Hindlimb muscle (tissue), 1 donor: ENCODE measurements around the gene CD4. TPM values are rescaled to one million over a fixed set of nuclear protein-coding genes. Genes with fewer than 3 reads are reported as not detected.
"Not testable (repeated sequence)": the region's sequence is repeated elsewhere in the genome, so short reads cannot be mapped to it uniquely, and the experiment has no call there.

Source experiments
- DNase-seq: peaks from one replicate; pipeline ENCODE4 v3.0.0-alpha.2; 2013
- polyA plus RNA-seq: library from polyadenylated mRNA; unstranded; fragments of 120-200 nt; gene quantifications from one replicate; pipeline ENCODE4 v1.2.1, GENCODE V29; 2013; ENCODE audit not compliant: insufficient read length

CD4 gene
- polyA plus RNA-seq = 11.1 TPM

DNA sequence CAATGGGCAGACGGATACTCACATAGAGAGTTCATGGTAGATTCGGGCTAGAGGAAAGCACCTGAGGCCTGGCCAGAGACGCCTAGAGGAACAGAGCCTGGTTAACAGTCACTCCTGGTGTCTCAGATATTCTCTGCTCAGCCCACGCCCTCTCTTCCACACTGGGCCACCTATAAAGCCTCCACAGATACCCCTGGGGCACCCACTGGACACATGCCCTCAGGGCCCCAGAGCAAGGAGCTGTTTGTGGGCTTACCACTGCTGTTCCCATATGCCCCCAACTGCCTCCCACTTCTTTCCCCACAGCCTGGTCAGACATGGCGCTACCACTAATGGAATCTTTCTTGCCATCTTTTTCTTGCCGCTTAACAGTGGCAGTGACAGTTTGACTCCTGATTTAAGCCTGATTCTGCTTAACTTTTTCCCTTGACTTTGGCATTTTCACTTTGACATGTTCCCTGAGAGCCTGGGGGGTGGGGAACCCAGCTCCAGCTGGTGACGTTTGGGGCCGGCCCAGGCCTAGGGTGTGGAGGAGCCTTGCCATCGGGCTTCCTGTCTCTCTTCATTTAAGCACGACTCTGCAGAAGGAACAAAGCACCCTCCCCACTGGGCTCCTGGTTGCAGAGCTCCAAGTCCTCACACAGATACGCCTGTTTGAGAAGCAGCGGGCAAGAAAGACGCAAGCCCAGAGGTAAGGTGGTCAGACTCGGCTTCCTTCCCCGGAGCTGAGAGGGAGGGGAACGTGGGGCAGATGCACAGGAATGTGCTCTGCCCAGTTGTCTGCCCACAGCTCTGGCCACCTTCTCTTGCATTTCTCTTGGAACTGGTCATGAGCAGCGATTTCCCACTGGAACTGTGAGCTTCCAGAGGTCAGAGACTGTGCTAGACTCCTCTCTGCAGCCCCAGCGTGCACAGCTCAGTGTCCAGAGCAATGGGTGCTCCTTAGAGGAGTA is at the start of gene CD4:
Gene CD4, plus strand, starts transcription at position 557 of the 953 bp plus-strand sequence. CDS start 10,611 bp downstream, outside the sequence.
- DNase-seq = peak; percentile 43

DNA sequence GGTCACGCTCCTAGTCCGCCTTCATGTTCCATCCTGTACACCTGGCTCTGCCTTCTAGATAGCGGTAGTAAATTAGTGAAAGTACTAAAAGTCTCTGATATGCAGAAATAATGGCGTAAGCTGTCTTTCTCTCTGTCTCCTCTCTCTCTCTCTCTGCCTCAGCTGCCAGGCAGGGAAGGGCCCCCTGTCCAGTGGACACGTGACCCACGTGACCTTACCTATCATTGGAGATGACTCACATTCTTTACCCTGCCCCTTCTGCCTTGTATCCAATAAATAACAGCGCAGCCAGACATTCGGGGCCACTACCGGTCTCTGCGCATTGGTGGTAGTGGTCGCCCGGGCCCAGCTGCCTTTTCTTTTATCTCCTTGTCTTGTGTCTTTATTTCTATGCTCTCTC is 47.2 kb upstream of the CD4 start:
- DNase-seq = not testable (repeated sequence)

DNA sequence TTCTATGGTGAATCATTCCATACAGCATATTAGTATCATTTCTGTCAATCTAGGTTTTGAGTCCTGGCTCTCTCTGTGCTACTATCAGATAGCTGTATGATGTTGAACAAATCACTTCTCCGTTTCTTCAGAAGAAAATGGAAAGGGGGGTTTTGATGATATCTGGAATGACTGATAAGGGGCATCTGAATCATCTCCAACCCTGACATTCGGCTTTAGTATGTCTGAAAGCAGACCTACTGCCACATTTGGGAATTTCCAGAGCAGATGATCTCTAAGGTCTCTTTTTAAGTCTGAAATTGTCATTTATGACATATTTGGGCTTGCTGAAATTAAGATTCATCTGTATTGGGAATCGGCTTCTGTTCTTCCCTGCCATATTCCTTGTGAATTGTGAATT is 46.5 kb upstream of the CD4 start:
- DNase-seq = no peak

DNA sequence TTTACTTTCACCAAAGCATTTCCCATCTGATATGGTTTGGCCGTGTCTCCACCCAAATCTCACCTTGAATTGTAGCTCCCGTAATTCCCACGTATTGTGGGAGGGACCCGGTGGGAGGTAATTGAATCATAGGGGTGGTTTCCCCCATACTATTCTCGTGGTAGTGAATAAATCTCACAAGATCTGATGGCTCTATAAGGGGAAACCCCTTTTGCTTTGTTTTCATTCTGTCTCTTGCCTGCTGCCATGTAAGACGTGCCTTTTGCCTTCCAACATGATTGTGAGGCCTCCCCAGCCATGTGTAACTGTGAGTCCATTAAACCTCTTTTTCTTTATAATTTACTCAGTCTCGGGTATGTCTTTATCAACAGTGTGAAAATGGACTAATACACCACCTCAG is 46.0 kb upstream of the CD4 start:
- DNase-seq = not testable (repeated sequence)

DNA sequence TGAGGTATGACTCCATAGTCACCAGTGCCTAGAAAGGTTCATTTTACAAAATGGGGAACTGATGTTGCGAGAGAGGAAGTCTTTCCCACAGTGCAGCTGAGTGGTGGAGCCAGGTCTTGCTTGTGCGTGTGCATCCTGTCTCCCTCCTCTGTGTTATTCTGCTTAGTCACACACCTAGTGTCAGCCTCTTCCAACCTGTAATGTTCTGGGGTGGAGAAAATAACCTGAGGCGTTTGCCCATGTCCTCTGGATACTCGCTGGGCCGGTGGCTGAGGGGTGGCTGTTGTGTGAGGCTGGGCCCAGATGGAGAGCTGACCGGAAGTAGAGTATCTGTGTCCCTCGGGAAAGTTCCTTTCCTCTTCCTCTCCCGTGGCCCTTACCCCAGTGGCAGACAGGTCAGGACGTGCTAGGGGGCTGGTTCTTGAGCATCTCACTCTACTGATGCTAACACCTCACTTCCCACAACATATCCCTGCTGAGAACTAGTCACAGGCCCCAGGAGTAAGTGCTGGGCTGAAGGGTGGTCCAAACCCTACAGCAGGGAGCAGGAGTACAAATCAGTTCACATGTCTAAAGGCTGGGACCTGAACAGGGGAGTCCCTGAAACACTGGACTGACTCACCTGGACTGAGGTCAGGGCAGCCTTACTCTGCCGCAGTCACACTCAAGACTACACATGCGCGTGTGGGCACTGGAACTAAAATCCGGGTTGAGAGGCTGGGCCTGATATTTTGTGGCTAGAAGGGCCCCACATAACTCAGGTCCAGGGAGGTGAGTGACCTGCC is 43.4 kb upstream of the CD4 start:
- no peak for DNase-seq

DNA sequence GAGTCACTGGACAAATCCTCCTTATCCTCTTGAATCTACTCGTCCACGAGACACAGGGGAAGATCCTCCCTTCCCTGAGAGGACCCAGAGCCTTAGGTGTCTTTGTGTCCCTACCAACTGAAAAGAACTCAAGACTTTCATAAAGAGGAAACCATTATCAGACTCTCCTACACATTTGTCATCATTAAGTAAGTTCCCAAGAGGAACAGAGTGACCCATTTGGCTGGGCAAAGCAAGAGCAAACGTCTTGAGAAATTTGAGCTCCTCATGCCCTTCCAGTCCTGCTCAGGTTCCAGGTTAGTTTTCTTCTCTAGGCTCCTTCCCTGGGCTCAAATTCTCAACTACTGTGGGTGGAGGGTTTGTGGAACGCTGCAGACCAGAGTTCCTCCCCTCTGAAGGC is 42.1 kb upstream of the CD4 start:
- DNase-seq = no peak

DNA sequence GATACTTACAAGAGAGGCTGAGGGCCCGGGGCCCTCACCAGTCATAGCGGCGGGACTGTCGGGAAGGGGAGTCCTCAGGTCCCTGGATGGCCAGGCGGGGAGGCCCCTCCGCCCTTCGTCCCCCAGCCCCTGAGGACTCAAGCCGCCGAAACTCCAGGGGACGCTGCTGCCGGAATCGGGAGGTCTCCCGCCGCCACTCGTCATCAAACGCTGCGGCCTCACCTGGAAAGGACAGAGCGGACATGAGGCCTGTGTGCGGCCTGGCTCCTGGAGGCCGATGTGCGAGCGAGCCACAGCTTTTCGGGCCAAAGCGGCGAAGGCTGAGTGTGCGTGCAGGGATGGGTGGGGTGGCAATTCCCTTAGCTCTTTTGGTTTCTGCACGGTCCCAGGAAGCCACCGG is 40.6 kb upstream of the CD4 start:
- no peak for DNase-seq

DNA sequence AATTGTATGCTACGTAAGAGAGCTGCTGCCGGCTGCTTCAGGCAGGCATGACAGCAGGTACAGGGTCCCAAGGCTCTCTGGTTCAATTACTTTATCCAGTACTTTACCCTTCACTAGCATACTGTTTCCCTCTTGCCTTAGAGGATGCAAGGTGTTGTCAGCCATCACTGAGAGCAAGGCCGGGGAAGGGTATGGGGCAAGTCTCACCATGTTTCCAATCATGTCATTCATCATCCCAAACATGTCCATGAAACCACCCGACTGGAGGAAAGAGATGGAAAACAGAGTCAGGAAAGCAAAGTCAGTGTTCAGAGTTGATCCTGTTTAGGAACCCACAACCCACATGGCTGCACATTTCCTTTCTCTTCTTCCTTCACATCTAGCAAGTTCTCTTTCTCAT is 38.8 kb upstream of the CD4 start:
- DNase-seq = no peak

DNA sequence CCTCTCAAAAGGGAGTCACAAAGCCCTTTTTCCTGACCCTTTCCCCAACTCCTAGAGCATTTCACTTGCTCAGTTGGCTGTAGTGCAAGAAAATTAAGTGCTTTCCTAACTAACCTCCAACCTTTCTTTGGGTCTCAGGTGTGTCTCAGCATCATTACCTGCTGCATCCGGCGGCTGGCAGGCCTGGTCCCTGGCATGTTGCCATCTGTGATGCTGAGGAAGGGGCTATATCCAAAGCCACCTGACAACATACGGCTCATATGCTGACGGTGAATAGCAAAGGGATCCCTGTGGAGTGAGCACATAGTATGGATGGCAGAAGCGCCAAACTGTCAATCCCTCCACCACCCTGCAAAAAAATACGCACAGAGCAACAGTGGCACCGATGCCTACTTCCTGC is 37.6 kb upstream of the CD4 start:
- no peak for DNase-seq

DNA sequence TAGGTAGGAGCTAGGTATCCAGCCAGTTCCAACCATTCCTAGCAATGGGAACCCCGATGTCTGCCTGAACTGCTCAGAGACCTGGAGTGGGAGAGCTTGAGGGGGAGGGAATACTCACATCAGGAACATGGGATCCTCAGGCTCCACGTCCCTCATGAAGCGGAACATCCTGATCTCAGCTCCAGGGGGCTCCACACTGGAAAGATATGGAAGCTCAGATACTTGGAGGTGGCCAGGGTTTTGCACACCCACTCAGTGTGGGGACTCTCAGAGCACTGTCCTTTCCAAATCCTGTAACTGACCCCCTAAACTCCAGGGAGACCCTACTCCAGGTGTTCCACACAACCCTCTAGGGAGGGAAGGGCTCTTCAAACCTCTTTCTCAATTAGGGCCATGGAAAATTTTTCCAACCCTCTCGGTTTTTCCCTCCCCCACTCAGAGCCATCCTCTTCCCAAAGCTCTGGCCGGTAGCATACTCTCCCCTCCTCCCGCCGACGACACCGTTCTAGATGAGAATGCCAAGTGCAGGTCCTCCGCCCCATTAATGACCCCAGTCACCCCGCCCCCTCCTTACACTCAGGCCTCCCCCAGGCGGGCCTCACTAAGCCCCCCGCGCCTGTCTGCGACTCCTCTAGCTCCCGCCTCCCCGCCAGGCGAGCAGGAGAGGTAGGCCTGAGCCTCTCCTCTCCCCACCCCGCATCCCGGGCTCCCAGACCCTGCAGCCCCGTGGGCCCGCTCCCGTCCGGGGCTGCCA is 37.0 kb upstream of the CD4 start:
- peak; percentile 59 for DNase-seq

DNA sequence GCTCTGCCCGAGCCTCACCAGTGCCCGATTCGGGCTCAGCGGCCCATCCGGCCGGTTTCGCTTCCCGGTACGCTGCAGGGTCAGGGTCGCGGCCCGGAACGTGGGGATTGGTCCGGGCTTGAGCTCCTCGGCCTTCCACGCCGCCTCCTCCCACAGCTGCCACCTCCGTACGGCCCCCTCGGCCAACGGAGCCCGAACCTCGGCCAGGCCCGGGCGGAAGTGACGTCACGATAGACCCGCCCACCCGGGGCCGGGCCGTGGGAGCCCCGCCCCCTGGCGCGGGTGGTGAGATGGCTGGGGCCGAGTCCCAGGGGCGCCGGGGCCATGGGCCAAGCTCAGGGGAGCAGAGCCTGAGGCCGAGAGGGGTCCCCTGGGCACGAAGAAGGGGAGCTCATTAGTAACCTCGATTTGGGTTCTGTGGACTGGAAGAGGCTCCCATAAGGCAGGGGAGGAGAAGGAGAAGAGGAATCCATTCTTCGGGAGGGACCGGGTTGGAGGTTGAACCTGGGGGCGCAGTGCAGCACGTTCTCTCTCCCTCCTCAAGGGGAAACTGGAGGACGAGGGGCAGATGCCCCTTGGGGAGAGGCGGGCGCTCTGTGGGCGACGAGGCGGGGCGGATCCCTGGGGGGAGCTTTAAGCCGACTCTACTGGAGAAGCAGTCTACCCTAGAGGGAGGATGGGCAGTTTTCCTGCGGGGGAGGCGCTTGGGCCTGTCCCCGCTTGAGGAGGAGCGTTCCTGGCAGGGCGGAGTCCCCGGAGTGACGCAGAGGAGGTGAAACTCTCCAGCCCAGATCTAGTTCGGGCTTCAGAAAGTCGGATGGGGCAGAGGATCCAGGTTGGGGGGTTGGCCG is 36.2 kb upstream of the CD4 start, which contains the start of gene MLF2:
Gene MLF2, minus strand, starts transcription at position 221 of the 851 bp plus-strand sequence. CDS start 807 bp downstream, outside the sequence.
- peak; percentile 99 for DNase-seq

DNA sequence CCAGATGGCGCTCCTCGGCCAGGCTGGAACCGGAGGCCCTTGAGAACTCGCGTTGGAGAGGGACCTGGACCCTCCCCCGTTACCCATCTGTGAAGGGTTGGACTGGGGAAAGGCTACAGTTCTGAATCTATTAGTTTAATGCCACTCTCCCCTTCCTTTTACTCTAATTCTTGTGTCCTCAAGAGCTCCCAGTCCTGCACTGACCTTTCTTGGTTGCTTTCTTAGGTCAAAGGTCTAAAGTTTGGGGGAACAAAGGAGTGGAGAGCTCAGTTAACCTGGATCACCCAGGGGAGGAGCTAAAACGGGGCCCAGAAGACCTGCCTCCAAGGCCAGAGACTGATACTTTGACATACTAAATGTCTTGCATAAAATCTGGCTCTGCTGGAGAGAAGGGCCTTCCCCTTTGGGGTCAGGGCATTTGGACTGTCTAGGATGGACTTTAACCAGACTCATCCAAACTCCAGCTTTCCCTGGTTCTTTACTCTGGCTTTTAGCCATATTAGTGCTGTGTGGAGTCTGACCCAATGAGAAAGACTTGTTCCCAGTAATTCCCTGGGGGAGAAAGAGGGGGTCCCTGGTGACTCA is 35.5 kb upstream of the CD4 start:
- DNase-seq = no peak

DNA sequence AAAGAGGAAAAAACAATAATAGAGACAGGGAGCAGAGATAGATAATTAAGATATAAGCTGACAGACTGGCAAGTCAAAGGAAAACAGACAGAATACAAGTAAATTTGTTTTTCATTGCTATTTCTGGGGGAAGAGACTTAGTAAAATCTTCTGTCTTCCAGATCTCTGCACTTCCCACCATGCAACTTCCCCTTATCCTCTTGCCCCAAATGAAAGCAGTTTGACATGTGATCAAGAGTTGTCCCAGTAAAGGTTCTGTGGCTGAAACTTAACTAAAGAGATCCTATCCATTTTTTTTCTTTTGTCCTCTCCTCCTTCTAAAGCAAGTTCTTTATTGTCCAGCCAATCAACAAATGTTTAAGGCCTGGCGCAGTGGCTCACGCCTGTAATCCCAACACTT is 34.9 kb upstream of the CD4 start:
- no peak for DNase-seq

DNA sequence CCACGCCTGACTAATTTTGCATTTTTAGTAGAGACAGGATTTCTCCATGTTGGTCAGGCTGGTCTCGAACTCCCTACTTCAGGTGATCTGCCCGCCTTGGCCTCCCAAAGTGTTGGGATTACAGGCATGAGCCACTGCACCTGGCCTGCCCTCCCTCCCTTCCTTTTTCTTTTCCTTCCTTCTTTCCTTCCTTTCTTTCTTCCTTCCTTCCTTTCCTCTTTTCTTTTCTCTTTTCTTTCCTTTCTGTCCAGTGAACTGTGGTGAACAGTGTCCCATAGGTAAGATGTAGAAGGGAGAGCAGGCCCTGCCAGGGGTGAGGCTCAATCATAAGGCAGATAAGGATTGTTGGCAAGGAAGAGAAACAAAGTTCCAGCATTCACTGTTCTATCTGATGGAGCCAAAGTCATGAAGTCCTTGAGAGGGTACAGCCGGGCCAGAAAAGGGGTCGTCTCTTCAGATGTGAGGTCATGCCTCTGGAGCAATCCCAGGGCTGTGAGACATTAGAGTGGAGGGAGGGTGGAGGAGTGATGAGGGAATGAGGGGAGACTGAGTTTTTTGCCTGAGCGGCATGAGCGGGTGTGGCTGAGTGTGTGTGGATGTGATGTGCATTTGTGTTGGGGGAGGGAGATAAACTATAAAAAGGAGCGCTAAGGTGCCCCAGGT is 32.2 kb upstream of the CD4 start:
- no peak for DNase-seq

DNA sequence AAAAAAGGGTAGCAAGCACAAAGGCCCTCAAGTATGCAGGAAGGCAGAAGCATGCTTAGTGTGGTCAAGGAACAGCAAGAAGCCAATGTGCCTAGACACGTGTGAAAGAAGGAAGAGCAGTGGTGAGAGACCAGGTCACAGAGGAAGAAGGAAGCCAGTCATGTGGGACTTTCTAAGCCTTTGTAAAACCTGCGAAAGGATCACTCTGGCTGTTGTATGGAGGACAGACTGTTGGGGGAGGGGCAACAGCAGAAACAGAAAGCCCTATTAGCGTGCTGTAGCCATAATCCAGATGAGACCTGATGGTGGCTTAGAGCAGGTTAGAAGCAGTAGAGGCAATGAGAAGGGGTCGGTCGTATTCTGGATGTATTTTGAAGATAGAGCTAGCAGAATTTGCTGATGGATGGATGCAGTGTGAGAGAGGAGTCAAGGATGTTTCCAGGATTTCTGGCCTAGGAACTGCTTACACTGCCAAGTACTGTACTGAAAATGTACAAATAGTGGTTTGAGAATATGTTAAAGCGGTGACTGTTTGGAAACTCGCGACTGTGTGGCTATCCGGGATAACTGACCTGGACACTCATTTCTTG is 30.7 kb upstream of the CD4 start:
- DNase-seq = no peak

DNA sequence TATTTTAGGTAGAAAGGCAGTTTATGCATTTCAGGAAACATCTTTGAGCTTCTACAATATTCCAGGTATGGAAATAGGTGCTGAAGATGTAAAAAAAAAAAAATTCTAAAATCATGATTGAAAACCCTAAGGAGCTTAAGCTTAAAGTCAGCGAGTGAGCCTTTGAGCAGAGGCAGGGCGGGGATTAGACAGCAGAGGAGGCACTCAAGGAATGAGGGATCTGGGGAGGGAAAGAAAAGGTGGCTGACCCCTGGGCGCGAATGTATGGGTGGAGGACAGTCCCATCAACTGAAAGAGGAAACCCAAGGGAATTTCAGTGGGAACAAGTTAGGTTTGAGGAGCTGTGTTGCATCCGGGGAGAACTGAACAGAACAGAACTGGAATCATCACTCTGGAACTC is 29.6 kb upstream of the CD4 start:
- no peak for DNase-seq

DNA sequence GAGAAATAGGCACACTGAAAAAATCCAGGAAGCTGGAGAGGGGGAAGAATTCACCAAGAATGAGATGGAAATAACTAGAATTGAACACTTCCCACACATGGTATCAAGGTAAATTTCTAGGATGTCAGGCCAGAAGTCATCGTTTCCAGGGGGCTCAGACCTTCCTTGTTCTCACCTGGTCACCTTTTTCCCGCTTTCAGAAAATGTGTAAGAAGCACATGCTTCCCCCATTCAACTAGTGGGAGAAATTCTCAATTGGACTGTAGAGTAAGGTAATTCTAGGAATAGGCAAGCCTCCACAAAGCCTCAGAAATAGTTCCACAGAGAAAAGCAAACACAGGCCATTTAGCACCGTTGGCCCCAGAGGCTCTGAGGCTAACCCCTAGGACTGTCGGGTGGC is 25.9 kb upstream of the CD4 start:
- DNase-seq = no peak

DNA sequence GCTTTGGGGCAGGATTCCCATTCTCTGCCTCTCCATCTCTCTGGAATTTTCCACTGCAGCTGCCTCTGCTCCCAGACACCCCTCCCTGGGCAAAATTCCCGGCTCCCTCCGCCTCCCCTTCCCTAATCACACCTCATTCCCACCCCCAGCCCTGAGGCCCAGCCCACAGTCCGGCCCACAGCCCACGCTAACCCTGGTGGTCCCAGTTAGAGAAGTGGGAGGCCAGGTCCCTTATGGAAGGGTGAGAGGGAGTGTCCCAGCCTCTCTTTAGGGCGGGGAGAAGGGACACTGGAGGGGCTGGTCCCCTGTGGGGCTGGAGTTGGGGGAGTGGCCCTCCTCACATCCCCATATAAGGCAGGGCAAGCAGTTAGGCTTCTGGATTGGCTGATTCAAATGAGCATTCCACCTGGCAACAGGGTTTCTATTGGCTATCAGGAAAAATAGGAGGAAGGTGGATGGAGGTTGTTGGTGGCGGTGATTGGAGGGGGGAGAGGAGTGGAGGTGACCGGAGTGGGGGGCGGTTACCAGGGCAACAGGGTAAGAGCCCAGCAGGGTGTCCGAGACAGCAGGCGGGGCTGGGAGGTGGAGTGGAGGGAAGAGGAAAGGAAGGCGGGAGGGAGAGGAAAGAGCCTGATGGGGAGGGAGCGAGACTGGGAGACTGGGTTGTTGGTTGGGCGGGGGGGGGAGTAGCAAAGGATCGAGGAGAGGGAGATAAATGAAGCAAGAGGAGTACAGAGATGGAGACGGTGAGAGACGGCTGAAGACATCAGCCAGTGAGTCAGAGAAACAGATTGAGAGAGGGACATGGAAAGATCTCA is 25.1 kb upstream of the CD4 start:
- DNase-seq = peak; percentile 97

DNA sequence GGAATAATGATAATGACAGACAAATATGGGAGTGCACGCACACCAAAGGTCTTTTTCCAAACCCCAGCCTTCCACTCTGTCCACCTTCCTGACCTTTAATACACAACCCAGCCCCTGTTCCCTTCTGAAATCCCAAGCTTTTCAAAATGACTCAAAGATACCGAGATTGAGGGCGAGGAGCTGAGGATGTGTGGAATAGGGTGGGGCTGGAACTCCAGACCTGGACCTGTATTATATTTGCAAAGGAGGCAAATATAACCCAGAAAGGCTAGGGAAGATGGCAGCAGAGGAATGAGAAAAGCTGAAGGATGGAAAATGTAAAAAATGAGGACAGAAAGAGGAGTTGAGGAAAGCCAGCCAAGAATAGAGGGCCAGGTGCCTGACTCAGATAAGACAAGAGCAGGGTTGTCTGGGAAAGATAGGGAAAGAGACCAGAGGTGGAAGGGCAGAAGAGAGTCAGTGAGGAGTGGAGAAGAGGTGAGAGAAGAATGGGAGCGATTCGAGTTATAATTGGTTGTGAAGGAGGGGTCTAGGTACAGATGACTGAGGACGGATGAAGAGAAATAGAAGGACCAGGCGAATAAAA is 24.2 kb upstream of the CD4 start:
- no peak for DNase-seq
